HG02571 (cell line): Measurements from ENCODE around the gene AKT3.
A peak's percentile ranks its signal among the peaks of the same experiment; 100 is the strongest.

Experiments
- ATAC-seq: cut with Tn5 transposase; IDR thresholded peaks from one replicate; pipeline ENCODE4 v1.9.1; 2021; ENCODE audit warnings: mild to moderate bottlenecking, moderate library complexity; ENCODE audit not compliant: unreplicated experiment

Gene AKT3

GRCh38 chr1:243525085-243525487 is 325.0 kb downstream of the AKT3 start:
- ATAC-seq, result no peak

DNA sequence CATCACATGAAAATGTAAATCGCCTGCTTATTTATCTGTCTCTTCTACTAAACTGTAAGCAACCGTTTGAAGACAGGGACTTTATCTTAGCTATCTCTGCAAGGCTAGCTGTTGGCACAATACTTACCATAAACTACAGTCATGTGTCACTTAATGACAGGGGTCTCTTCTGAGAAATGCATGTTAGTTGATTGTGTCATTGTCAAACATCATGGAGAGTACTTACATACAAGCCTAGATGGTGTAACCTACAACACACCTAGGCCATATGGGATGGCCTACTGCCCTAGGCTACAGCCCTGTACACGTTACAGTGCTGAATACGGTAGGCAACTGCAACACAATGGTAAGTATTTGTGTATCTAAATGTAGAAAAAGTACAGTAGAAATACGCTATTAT is 326.3 kb downstream of the AKT3 start:
- no peak for ATAC-seq

DNA sequence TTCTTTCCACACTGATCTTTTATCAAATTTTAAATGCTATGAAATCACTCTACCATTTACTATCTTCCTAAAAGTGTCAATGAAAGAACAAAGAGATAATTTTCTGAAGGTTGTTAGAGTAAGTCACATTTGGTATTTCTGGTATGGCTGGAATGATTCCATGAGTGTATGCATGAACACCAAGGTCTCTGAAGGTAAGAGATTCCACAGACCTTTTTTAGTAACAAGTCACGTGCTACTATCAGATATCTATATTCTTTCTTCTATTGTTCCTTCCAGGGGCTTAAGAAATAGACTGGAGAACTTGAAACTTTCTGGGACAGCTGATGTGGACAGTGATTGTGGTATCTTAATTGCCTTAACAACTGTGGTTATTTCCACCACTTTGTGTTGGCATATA is 329.2 kb downstream of the AKT3 start:
- ATAC-seq, result no peak

DNA sequence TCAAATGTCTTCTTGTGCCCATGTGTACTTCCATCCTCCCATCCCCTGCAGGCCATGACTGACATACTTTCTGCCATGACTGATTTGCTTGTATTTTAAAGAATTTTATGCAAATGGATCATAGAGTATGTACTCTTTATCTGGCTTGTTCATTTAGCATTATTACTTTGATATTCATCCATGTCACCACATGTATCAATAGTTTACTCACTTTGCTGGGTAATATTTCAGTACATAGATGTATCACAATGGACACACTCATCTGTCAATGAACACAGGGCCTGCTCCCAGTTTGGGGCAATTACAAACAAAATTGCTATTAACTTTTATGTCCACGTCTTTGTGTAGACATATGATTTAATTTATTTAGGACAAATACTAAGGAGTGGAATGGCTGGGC is 335.1 kb downstream of the AKT3 start:
- ATAC-seq, result no peak

GRCh38 chr1:243513726-243514491 is 336.1 kb downstream of the AKT3 start:
- no peak for ATAC-seq

DNA sequence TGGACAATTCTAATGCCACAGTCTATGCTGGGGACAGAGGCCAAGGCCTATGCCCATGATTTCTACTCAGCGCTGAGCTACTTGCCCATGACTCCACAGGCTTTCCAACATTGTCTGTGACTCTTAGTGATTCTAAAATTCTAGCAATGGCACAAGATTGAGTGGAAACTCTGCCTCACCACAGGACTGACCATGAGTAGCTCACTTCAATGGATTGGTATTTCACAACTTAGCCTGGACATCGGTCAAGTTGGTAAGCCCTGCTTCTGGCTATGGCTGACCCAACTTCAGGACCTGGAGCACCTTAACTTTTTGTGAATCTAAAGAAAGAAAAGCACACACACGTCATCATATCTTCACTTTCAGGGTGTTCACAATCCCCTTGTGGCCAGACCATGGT is 339.1 kb downstream of the AKT3 start:
- no peak for ATAC-seq

DNA sequence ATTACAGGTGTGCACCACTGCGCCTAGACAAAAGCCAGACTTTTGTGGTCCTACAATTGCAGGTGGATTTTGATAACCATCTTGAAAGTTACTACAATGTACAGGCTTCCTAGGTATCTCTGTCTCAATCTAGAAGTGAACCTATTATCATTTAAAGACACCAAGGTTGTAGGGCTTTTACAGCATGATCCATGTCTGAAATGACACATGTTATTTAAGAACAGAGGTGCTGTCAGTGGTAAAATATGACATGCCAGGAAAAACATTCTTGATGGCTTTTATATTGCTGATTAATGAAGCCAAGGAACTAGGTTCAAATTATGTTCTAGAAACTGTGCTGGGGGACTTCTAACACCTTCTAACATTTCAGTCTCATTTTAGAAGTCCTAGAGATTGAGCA is 341.1 kb downstream of the AKT3 start:
- ATAC-seq, result no peak

- no peak for ATAC-seq
Observed at GRCh38 chr1:243508303-243508713, 341.7 kb downstream of the AKT3 start.

DNA sequence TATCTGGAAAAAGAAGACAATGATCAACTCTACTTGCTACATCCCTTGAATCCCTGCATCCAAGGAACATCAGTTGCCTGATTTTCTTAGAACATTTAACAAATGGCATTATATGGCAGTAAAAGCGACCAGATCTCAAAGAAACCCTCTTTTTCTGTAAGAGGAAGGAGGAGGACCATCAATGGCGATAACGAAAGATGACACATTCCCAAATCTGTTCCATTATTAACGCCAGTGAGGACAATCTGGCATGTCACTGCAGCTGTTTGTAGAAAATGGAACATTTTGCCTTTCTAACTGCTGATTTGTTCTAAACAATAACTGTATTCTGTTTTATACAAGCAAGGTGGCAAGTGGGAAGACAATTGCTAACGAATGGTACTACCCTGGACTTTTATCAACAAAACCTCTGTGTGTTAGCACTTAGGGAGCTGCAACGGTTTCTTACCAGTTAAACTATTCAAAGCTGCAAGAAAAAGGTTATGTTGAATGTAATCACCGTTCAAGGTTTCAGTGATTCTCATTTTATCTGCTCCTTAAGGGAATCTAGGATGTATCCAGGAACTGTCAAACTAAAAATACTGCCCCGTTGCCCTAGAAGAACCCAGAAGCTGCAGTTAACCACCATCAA is 342.3 kb downstream of the AKT3 start:
- ATAC-seq, result no peak

- no peak for ATAC-seq
Observed at GRCh38 chr1:243507001-243507671, 342.9 kb downstream of the AKT3 start.

DNA sequence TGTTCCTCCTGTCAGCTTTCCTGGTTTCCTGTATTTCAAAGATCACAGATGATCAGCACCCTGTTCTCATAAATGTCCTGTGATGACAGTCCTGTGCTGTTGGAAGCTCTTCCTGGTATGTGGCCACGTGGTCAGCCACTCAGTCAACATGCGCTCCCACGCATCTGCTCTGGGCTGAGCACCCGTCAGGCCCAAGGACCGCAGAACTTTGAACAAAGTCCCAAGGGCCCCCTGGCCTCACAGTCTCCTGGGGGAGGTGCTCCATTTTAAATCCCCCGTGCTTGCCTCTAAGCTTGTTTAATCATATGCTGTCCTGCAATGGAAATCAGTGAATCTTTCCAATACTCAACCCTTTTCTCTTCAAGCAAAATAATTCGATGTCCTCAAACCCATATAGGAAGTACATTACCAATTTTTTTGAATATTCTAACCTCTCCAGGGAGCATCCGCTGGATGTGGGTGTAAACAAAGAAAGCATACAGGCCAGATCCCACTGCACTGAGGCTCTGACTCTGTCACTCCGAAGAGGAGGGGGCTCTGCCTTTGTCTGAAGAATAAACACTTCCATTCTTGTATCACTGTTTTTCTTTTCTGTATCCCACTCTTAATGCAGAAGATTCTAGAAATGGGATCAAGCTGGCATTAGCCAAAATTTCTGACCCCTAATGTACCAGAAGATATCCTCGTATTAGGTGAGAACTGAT is 343.9 kb downstream of the AKT3 start:
- ATAC-seq, result peak; percentile 65

- ATAC-seq, result no peak
Observed at GRCh38 chr1:243503155-243503554, 346.9 kb downstream of the AKT3 start.

DNA sequence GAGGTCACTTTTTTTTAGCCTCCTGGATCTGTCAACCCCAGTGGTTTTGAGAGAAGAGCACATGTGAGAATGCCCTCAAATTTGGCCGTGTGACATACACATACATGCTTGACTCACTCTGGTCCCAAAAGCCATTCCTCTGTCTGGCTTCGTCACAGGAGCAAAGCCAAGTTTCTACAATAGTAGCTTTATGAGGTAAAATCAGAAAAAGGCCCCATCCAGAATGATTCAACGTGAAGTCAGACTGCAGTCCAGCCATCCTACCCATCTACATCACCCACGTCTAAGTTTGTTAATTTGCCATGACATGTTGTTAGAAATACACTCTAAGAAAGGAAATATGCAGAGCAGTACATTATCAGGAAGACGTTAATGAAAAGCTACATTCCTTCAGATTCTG is 349.0 kb downstream of the AKT3 start:
- ATAC-seq, result no peak

- ATAC-seq, result no peak
Observed at GRCh38 chr1:243500512-243500911, 349.5 kb downstream of the AKT3 start.

- no peak for ATAC-seq
Observed at GRCh38 chr1:243499711-243500110, 350.3 kb downstream of the AKT3 start.

- no peak for ATAC-seq
Observed at GRCh38 chr1:243499248-243499647, 350.8 kb downstream of the AKT3 start.

DNA sequence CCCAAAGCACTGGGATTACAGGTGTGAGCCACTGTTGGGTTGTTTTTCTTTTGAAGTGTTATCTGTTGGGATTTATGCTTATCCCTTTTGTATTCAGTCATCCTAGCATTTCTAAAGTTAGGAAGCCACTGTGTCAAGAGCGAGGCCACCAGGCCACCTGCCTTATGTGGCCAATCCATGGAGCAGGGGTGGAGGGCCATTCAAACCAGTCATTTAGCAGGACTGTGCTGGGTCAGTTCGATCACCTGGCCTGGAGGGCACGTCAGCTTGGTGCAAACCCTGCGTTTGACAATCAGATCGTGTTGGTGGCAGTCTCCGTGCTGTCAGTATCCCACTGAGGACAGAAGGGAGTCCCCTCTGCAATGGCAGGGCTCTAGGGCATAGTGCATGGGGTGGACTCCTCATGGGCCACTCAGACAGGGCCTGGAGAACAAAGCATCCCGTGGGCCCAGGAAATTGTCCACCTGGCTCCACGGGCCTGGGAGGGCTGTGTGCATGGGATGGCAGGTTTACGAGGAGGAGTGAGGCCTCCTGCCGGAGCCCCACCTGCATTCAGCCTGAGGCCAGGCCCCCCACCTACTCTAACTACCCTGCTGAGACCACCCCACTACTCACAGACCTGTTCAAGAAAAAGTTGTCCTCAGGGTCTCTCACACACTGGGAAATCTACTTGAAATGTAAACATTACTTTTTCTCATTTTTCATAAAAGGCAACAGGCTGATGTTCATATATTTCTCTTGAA is 351.9 kb downstream of the AKT3 start:
- ATAC-seq, result no peak

DNA sequence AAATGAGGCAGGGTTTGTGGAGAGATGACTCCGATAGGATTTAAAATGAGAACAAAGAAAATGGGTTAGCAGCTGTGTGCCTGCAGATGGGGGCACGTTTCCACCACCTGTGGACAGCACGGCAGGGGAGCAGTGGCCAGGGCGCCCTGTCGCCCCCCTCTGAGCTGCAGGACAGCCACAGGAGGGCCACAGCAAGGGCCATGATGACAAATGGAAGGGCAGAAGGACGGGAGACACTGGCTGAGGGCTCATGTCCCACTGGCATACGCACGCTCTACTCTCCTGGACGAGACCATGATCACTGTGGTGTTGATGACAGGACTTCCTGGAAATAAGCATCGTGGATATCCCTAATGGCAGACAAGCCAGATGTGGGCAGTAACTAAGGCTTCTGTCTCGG is 353.2 kb downstream of the AKT3 start:
- ATAC-seq, result no peak

DNA sequence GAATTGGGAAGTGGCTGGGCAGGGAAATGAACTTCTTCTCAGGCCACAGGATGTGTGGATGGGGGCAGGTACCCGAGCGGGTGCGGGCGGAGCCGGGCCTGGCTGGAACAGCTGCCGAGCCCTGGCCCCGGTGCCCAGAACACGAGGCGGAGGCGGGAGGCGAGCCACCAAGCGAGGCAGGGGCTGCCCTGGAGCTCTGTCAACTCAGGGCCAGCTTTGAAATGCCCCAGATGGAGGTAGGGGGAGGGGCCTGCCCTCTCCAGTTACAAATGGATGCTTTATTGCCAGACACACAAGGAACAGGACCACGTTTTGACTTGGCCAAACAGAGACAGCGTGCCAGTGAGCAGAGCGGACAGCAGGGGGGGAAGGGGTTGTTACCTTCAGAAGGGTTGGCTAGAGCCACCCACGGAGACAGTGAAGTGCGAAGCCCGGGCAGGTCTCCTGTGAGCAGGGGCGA is 353.8 kb downstream of the AKT3 start:
- ATAC-seq, result no peak

DNA sequence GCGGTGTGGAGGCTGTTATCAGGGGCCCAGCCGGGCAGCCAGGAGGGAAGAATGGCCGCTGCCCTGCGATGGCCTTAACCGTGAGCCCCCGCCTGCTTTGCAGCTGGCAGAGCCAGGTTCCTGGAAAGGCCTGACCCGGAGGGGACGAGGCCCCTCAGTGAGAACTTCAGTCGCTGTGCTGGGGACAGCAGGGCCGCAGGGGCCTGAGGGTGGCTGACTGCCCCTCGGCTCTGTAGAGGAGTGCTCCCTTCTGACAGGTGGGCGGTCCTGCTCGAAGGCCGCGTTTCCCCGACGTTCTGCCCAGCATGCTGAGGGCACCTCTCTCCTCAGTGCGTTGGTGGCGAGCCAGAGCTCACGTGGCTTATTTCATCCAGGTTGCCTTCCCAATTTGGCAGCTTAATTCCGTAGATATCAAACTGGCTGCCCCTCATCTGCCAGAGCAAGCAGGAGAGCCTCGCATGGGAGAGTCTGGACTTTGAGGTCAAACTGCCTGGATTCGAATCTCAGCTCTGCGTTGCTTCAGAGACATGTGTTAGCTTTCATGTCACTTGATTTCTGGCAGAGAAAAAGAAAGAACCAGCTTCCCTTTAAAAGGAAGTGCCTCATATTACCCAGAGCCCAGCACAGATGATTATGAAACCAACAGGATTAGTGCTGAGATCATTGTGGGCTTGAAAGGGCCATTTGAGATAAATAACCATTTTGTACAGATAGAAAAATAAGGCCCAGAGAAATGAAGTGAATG is 354.4 kb downstream of the AKT3 start:
- no peak for ATAC-seq
